NCI-H2196 treated with DMSO at 0.1 percent for 48 hours (cell line): Measurements from ENCODE around the gene STARD10.
"Not testable (repeated sequence)": the region's sequence is repeated elsewhere in the genome, so short reads cannot be mapped to it uniquely, and the experiment has no call there.

Experiments
- DNase-seq: peaks from one replicate; lab custom pipeline; 2025; ENCODE audit not compliant: unreplicated experiment; lab: John Stamatoyannopoulos, UW

STARD10 gene

GRCh38 chr11:72808331-72808798 lies 14.5 kb upstream of the STARD10 start:
- DNase-seq, result no peak

GRCh38 chr11:72807792-72808191 lies 13.9 kb upstream of the STARD10 start:
- no peak for DNase-seq

GRCh38 chr11:72807021-72807693 lies 13.3 kb upstream of the STARD10 start:
- DNase-seq, result no peak

- not testable (repeated sequence) for DNase-seq
These were observed 12.5 kb upstream of the STARD10 start for GRCh38 chr11:72806378-72806777.

- DNase-seq, result no peak
These were observed 11.4 kb upstream of the STARD10 start for GRCh38 chr11:72805216-72805615.

GRCh38 chr11:72802822-72803221 lies 9.0 kb upstream of the STARD10 start:
- DNase-seq, result no peak

GRCh38 chr11:72799441-72799840 lies 5.6 kb upstream of the STARD10 start:
- DNase-seq, result no peak

- no peak for DNase-seq
These were observed 4.5 kb upstream of the STARD10 start for GRCh38 chr11:72798361-72798760.

- no peak for DNase-seq
These were observed 797 bp downstream of the STARD10 start for GRCh38 chr11:72793076-72793424.

GRCh38 chr11:72792437-72793021 lies 1.3 kb downstream of the STARD10 start:
- DNase-seq, result no peak

- DNase-seq, result not testable (repeated sequence)
These were observed 2.6 kb downstream of the STARD10 start for GRCh38 chr11:72791228-72791627.

- no peak for DNase-seq
These were observed 4.2 kb downstream of the STARD10 start for GRCh38 chr11:72789493-72790131.

- no peak for DNase-seq
These were observed 5.6 kb downstream of the STARD10 start for GRCh38 chr11:72788241-72788640.

GRCh38 chr11:72787216-72788104 lies 6.4 kb downstream of the STARD10 start:
- no peak for DNase-seq

- DNase-seq, result peak; percentile 39
These were observed 7.3 kb downstream of the STARD10 start for GRCh38 chr11:72786305-72787215.

GRCh38 chr11:72784662-72785061 lies 9.2 kb downstream of the STARD10 start:
- no peak for DNase-seq

- no peak for DNase-seq
These were observed 10.5 kb downstream of the STARD10 start for GRCh38 chr11:72783144-72783905.

- peak; percentile 26 for DNase-seq
These were observed 11.5 kb downstream of the STARD10 start for GRCh38 chr11:72782081-72782920.
